Psoas muscle (tissue), 8 donors: ENCODE measurements around the gene TBX15. TPM values are rescaled to one million over a fixed set of nuclear protein-coding genes. Genes with fewer than 3 reads are reported as not detected.

ENCODE experiments used
- ATAC-seq, 4 donors: fragments of 200-7000 bp; cut with Tn5 transposase; one replicate each; pipeline ENCODE4 v1.9.1; 2020; ENCODE audit warnings: moderate library complexity in 3 of 4, mild to moderate bottlenecking in 2 of 4
- DNase-seq, 2 donors: peaks; one replicate each; pipeline ENCODE4 v3.0.0-alpha.2; 2020
- H3K27ac ChIP-seq: fragments of 200-600 bp; one replicate; pipeline ENCODE4 v1.8.0; 2022
- H3K27me3 ChIP-seq, 3 donors: fragments of 200-600 bp in 1 of 3; one replicate each; pipeline versions ENCODE4 v1.6.1 to v1.8.0; 2013 to 2022; ENCODE audit warnings: low read length in 2 of 3, mild to moderate bottlenecking in 2 of 3, moderate library complexity in 1 of 3; ENCODE audit not compliant: insufficient read depth in 3 of 3
- H3K36me3 ChIP-seq, 2 donors: fragments of 200-600 bp in 1 of 2; one replicate each; pipeline versions ENCODE4 v1.6.1 to v1.8.0; 2013 to 2022; ENCODE audit warnings: low read depth in 1 of 2, mild to moderate bottlenecking in 1 of 2, moderate library complexity in 1 of 2; ENCODE audit not compliant: insufficient read depth in 1 of 2
- H3K4me1 ChIP-seq: fragments of 200-600 bp; one replicate; pipeline ENCODE4 v1.8.0; 2022
- H3K4me3 ChIP-seq: fragments of 200-600 bp; one replicate; pipeline ENCODE4 v1.8.0; 2022; ENCODE audit warnings: mild to moderate bottlenecking
- H3K9me3 ChIP-seq: fragments of 200-600 bp; one replicate; pipeline ENCODE4 v1.8.0; 2022
- CTCF ChIP-seq: fragments of 200-600 bp; IDR thresholded peaks from one replicate; pipeline ENCODE4 v1.8.0; 2022; ENCODE audit warnings: antibody characterized with exemption
- WGBS, 3 donors: extraction: QIAGEN DNeasy Blood & Tissue Kit; methylation state at CpG; one replicate each; pipeline versions ENCODE4 v1.1.6 to v1.1.7; 2013; 5-methylcytosine and 5-hydroxymethylcytosine counted together
- intact Hi-C, 2 donors: fragments of 100-400 bp; cut with DNase I; formaldehyde crosslinking; loops; one replicate each; pipeline versions ENCODE4 v1.11.0 to v1.14.2; 2022
- polyA plus RNA-seq, 3 donors: library from polyadenylated mRNA; stranded (reverse); fragments of 200-250 nt; gene quantifications; one replicate each; pipeline ENCODE4 v1.2.3, GENCODE V29; 2013
- total RNA-seq, 4 donors: library from RNA; stranded (reverse); fragmentation: NEBNext Ultra II Directional in 2 of 4; extraction: Animal tissue kit (Norgen Biotek cat#: 25700) in 2 of 4; gene quantifications; one replicate each; pipeline versions ENCODE4 v1.2.1 to v1.2.4, GENCODE V29; 2021 to 2023
- donor health status: healthy with polysubstance abuse.
- donor health status: DM: no; HTN: no; CAD: no; lungs with moderate emphysema.
- donor health status: Bipolar disorder and iron deficiency.
- donor health status: healthy.
- donor health status: DM: yes; HTN: yes; CAD: no.
- donor health status: DM: no; HTN: no; CAD: no.
- donor health status: DM: no; HTN: no; CAD: no.
- donor health status: DM: yes; HTN: yes; CAD: no.

TBX15 gene
- total and polyA plus RNA-seq, 7 donors, result 37.0 to 220 (median 105) TPM

GRCh38 chr1:118977600-118977999 lies 10.5 kb downstream of the TBX15 start:
- Histone ChIP-seq H3K9me3 (no peaks in the 10 kb centered on the region), H3K27me3 (no peaks in the 10 kb centered on the region), H3K4me1 (peaks cover 73% of the 10 kb centered on the region), H3K36me3 (no peaks in the 10 kb centered on the region), H3K27ac (peak overlapping the region; percentile 31), H3K4me3 (no peak overlapping the region)
- TF ChIP-seq CTCF, result no peak
- DNase-seq (no peak), ATAC-seq (peak; percentile 71 to 79 (median 74))
- 20 to 29% (median 21%) methylated on average over 2 of the region's 2 CpGs for WGBS, 3 donors
- intact Hi-C loops, result no loop called here

GRCh38 chr1:118974661-118975060 lies 13.5 kb downstream of the TBX15 start:
- no peak for TF ChIP-seq CTCF
- Histone ChIP-seq H3K4me3 (no peak overlapping the region), H3K36me3 (no peaks in the 10 kb centered on the region), H3K4me1 (peaks cover 91% of the 10 kb centered on the region), H3K27me3 (no peaks in the 10 kb centered on the region), H3K9me3 (no peaks in the 10 kb centered on the region), H3K27ac (peak overlapping the region; percentile 55)
- DNase-seq, result no peak
- intact Hi-C loops, result no loop called here
- peak in 2 of 4 donors; percentile 13 to 21 for ATAC-seq
- whole genome bisulfite sequencing, 3 donors, result 29 to 44% (median 31%) methylated on average over 4 of the region's 4 CpGs

GRCh38 chr1:118973531-118974137 lies 14.5 kb downstream of the TBX15 start:
- 28 to 61% (median 30%) methylated on average over 5 of the region's 5 CpGs for WGBS, 3 donors
- Histone ChIP-seq H3K4me3 (no peak overlapping the region), H3K27me3 (no peaks in the 10 kb centered on the region), H3K27ac (no peak overlapping the region), H3K9me3 (no peaks in the 10 kb centered on the region), H3K4me1 (peaks cover 97% of the 10 kb centered on the region), H3K36me3 (no peaks in the 10 kb centered on the region)
- no peak for TF ChIP-seq CTCF
- intact Hi-C loops, result no loop called here
- DNase-seq (peak in 1 of 2 donors; percentile 55), ATAC-seq (peak; percentile 29 to 50 (median 48))

GRCh38 chr1:118973032-118973431 lies 15.1 kb downstream of the TBX15 start:
- H3K9me3 ChIP-seq, result no peaks in the 10 kb centered on the region
- 40 to 68% (median 50%) methylated on average over 1 of the region's 1 CpG for WGBS, 3 donors
- no peak for TF ChIP-seq CTCF
- H3K4me3 ChIP-seq, result no peak overlapping the region
- no peaks in the 10 kb centered on the region for H3K36me3 ChIP-seq
- peak overlapping the region; percentile 14 for H3K27ac ChIP-seq
- DNase-seq, result no peak
- ATAC-seq, result peak in 3 of 4 donors; percentile 48 to 78 (median 53)
- intact Hi-C loops, result no loop called here
- peaks cover 97% of the 10 kb centered on the region for H3K4me1 ChIP-seq
- no peaks in the 10 kb centered on the region for H3K27me3 ChIP-seq

GRCh38 chr1:118970451-118970850 lies 17.7 kb downstream of the TBX15 start:
- no peak for DNase-seq
- ATAC-seq, result peak in 2 of 4 donors; percentile 24 to 51
- WGBS, 3 donors, result 25 to 51% (median 34%) methylated on average over 2 of the region's 2 CpGs
- peak overlapping the region; percentile 62 for H3K27ac ChIP-seq
- H3K4me3 ChIP-seq, result no peak overlapping the region
- no peaks in the 10 kb centered on the region for H3K27me3 ChIP-seq
- no peak for TF ChIP-seq CTCF
- intact Hi-C loops, result no loop called here
- H3K9me3 ChIP-seq, result no peaks in the 10 kb centered on the region
- H3K36me3 ChIP-seq, result no peaks in the 10 kb centered on the region
- peaks cover 96% of the 10 kb centered on the region for H3K4me1 ChIP-seq
